Adipose tissue (tissue), 3 donors: ENCODE results near the gene ZNRF4. TPM values are rescaled to one million over a fixed set of nuclear protein-coding genes. Genes with fewer than 3 reads are reported as not detected.
"Not testable (repeated sequence)": the region's sequence is repeated elsewhere in the genome, so short reads cannot be mapped to it uniquely, and the experiment has no call there.

Source experiments
- H3K27ac ChIP-seq: one replicate; pipeline ENCODE4 v1.5.1; 2013; ENCODE audit warnings: low read depth, low read length
- WGBS, 3 donors: extraction: QIAGEN DNeasy Blood & Tissue Kit; methylation state at CpG; one replicate each; pipeline ENCODE4 v1.1.7; 2013; 5-methylcytosine and 5-hydroxymethylcytosine counted together
- polyA plus RNA-seq, 3 donors: library from polyadenylated mRNA; stranded (reverse); fragments of 200-250 nt; gene quantifications; one replicate each; pipeline ENCODE4 v1.2.3, GENCODE V29; 2013
- donor health status: healthy with polysubstance abuse.
- donor health status: Bipolar disorder and iron deficiency.
- donor health status: healthy.

Gene ZNRF4
- not detected for polyA plus RNA-seq

GRCh38 chr19:5455367-5456129, at the start of gene ZNRF4:
Gene ZNRF4 (plus strand): TSS chr19:5455417. CDS start chr19:5455492, 75 bp downstream.
- H3K27ac ChIP-seq, result no peak within 1 kb of the TSS
- WGBS, 3 donors, result 88 to 94% (median 93%) methylated on average over 61 to 62 of the region's 62 CpGs

GRCh38 chr19:5406198-5406597, 49.0 kb upstream of the ZNRF4 start:
- WGBS, 3 donors, result 83 to 90% (median 87%) methylated on average over 6 of the region's 6 CpGs
- not testable (repeated sequence) for H3K27ac ChIP-seq

GRCh38 chr19:5406816-5407215, 48.4 kb upstream of the ZNRF4 start:
- H3K27ac ChIP-seq, result no peak overlapping the region
- WGBS, 3 donors, result 57 to 64% (median 60%) methylated on average over 7 of the region's 7 CpGs

GRCh38 chr19:5407356-5407755, 47.9 kb upstream of the ZNRF4 start:
- H3K27ac ChIP-seq, result no peak overlapping the region
- 30 to 40% (median 31%) methylated on average over 4 of the region's 4 CpGs for WGBS, 3 donors

GRCh38 chr19:5417495-5418436, 37.5 kb upstream of the ZNRF4 start:
- no peak overlapping the region for H3K27ac ChIP-seq
- WGBS, 3 donors, result 28 to 49% (median 44%) methylated on average over 29 of the region's 29 CpGs

- H3K27ac ChIP-seq, result no peak overlapping the region
- WGBS, 3 donors, result 62 to 68% (median 67%) methylated on average over 6 of the region's 6 CpGs
Observed at GRCh38 chr19:5418677-5419076, 36.5 kb upstream of the ZNRF4 start.

GRCh38 chr19:5420953-5421352, 34.3 kb upstream of the ZNRF4 start:
- no peak overlapping the region for H3K27ac ChIP-seq
- WGBS, 3 donors, result 26 to 41% (median 34%) methylated on average over 7 of the region's 7 CpGs

- no peak overlapping the region for H3K27ac ChIP-seq
- WGBS, 3 donors, result 61 to 70% (median 62%) methylated on average over 1 of the region's 1 CpG
Observed at GRCh38 chr19:5423567-5424125, 31.6 kb upstream of the ZNRF4 start.

- 69 to 81% (median 77%) methylated on average over 12 of the region's 12 CpGs for WGBS, 3 donors
- H3K27ac ChIP-seq, result no peak overlapping the region
Observed at GRCh38 chr19:5424192-5424973, 30.8 kb upstream of the ZNRF4 start.

GRCh38 chr19:5425260-5425659, 30.0 kb upstream of the ZNRF4 start:
- 29 to 69% (median 69%) methylated on average over 1 of the region's 1 CpG for WGBS, 3 donors
- no peak overlapping the region for H3K27ac ChIP-seq

- 29 to 36% (median 34%) methylated on average over 10 of the region's 10 CpGs for WGBS, 3 donors
- no peak overlapping the region for H3K27ac ChIP-seq
Observed at GRCh38 chr19:5430237-5430636, 25.0 kb upstream of the ZNRF4 start.

- H3K27ac ChIP-seq, result no peak overlapping the region
- 69 to 79% (median 77%) methylated on average over 5 of the region's 5 CpGs for WGBS, 3 donors
Observed at GRCh38 chr19:5432687-5433086, 22.5 kb upstream of the ZNRF4 start.

GRCh38 chr19:5434351-5434917, 20.8 kb upstream of the ZNRF4 start:
- H3K27ac ChIP-seq, result no peak overlapping the region
- WGBS, 3 donors, result 47 to 52% (median 48%) methylated on average over 6 of the region's 6 CpGs

- 72 to 74% (median 72%) methylated on average over 9 of the region's 9 CpGs for WGBS, 3 donors
- H3K27ac ChIP-seq, result no peak overlapping the region
Observed at GRCh38 chr19:5434970-5435641, 20.1 kb upstream of the ZNRF4 start.

GRCh38 chr19:5435642-5436017, 19.6 kb upstream of the ZNRF4 start:
- WGBS, 3 donors, result 82 to 84% (median 82%) methylated on average over 7 of the region's 7 CpGs
- H3K27ac ChIP-seq, result no peak overlapping the region

- no peak overlapping the region for H3K27ac ChIP-seq
- 3 to 4% (median 3%) methylated on average over 23 to 40 of the region's 41 CpGs for WGBS, 3 donors
Observed at GRCh38 chr19:5436106-5436947, 18.9 kb upstream of the ZNRF4 start.

GRCh38 chr19:5436948-5437306, 18.3 kb upstream of the ZNRF4 start:
- H3K27ac ChIP-seq, result no peak overlapping the region
- WGBS, 3 donors, result 4 to 6% (median 5%) methylated on average over 12 to 15 of the region's 15 CpGs
